H1 (cell line): ENCODE measurements around the gene ZBTB7A. TPM values are rescaled to one million over a fixed set of nuclear protein-coding genes. Genes with fewer than 3 reads are reported as not detected.

Experiments
- CTCF ChIA-PET: fragments of 300-600 bp; sonication (Branson Sonifier 250); formaldehyde crosslinking; loops from one replicate; lab custom pipeline; 2021; ENCODE audit not compliant: partially characterized antibody; lab: Charles Lee
- POLR2A ChIA-PET: fragments of 300-600 bp; sonication (Branson Sonifier 250); formaldehyde crosslinking; loops from one replicate; lab custom pipeline; 2021; ENCODE audit warnings: inconsistent platforms; ENCODE audit not compliant: partially characterized antibody; lab: Charles Lee
- DNase-seq, 2 experiments: peaks; one replicate each; pipeline versions ENCODE4 v3.0.0 to v3.0.0-alpha.2; 2010 to 2022; ENCODE audit warnings: low spot score in 2 of 2, low read depth in 1 of 2, mixed read lengths in 1 of 2
- FAIRE-seq: peaks from 2 replicates; lab custom pipeline; 2011; peaks lifted over from hg19 to GRCh38; lab: Jason Lieb, UNC
- H2AFZ ChIP-seq: 2 replicates; pipeline ENCODE4 v1.8.1; 2012; ENCODE audit warnings: low read length, inconsistent platforms
- H2AK5ac ChIP-seq: 2 replicates; pipeline ENCODE4 v1.6.1; 2013; ENCODE audit warnings: low read depth, low read length
- H2BK120ac ChIP-seq: replicated peaks from 2 replicates; pipeline ENCODE3; 2013; ENCODE audit warnings: low read depth, low read length, inconsistent platforms
- H2BK12ac ChIP-seq: 2 replicates; pipeline ENCODE4 v1.6.1; 2013; ENCODE audit warnings: low read depth, low read length
- H2BK15ac ChIP-seq: 2 replicates; pipeline ENCODE4 v1.6.1; 2013; ENCODE audit warnings: low read length
- H2BK20ac ChIP-seq: 2 replicates; pipeline ENCODE4 v1.6.1; 2013; ENCODE audit warnings: low read length
- H2BK5ac ChIP-seq: 2 replicates; pipeline ENCODE4 v1.6.1; 2013; ENCODE audit warnings: low read depth, low read length
- H3K14ac ChIP-seq: 2 replicates; pipeline ENCODE4 v1.6.1; 2013; ENCODE audit warnings: inconsistent platforms; ENCODE audit not compliant: insufficient read length
- H3K18ac ChIP-seq: 2 replicates; pipeline ENCODE4 v1.6.1; 2013; ENCODE audit warnings: low read length; ENCODE audit errors: extremely low read depth
- H3K23ac ChIP-seq: 2 replicates; pipeline ENCODE4 v1.6.1; 2013; ENCODE audit warnings: inconsistent platforms; ENCODE audit not compliant: insufficient read length
- H3K23me2 ChIP-seq: 2 replicates; pipeline ENCODE4 v1.6.1; 2013; ENCODE audit warnings: low read depth, low read length
- H3K27ac ChIP-seq: 2 replicates; pipeline ENCODE4 v1.6.1; 2011; ENCODE audit warnings: low read depth, low read length, inconsistent platforms
- H3K27me3 ChIP-seq, 4 experiments: replicated peaks in 1 of 4; 1 replicate in 1 of 4; 2 replicates in 3 of 4; pipeline versions ENCODE4 v1.6.1 to v1.8.1; 2011 to 2013; ENCODE audit warnings: low read length in 3 of 4, mild to moderate bottlenecking in 3 of 4, inconsistent platforms in 2 of 4, mixed read lengths in 2 of 4, moderate library complexity in 1 of 4; ENCODE audit not compliant: control insufficient read depth in 3 of 4, insufficient read depth in 3 of 4; ENCODE audit errors: extremely low read depth in 1 of 4
- H3K36me3 ChIP-seq, 4 experiments: 2 replicates each; pipeline versions ENCODE4 v1.6.1 to v1.8.1; 2011 to 2013; ENCODE audit warnings: mild to moderate bottlenecking in 4 of 4, low read length in 3 of 4, moderate library complexity in 2 of 4, control low read depth in 1 of 4, inconsistent platforms in 1 of 4; ENCODE audit not compliant: insufficient read depth in 4 of 4, control insufficient read depth in 2 of 4
- H3K4ac ChIP-seq: replicated peaks from 2 replicates; pipeline ENCODE3; 2013; ENCODE audit warnings: low read length, low read depth, mixed read lengths, inconsistent platforms; ENCODE audit not compliant: insufficient read length
- H3K4me1 ChIP-seq, 4 experiments: replicated peaks in 1 of 4; 1 replicate in 1 of 4; 2 replicates in 3 of 4; pipeline versions ENCODE4 v1.6.1 to v1.8.1; 2011 to 2013; ENCODE audit warnings: low read length in 3 of 4, inconsistent platforms in 2 of 4, mixed read lengths in 1 of 4; ENCODE audit not compliant: insufficient read depth in 4 of 4, control insufficient read depth in 3 of 4
- H3K4me2 ChIP-seq, 2 experiments: 2 replicates each; pipeline versions ENCODE4 v1.6.1 to v1.8.1; 2011 to 2013; ENCODE audit warnings: low read depth in 2 of 2, low read length in 2 of 2, control low read depth in 1 of 2, inconsistent platforms in 1 of 2, mild to moderate bottlenecking in 1 of 2; ENCODE audit not compliant: insufficient read depth in 1 of 2
- H3K4me3 ChIP-seq, 4 experiments: fragments of 200-600, 300-600 bp in 1 of 4; sonication (generic), shearing (Covaris generic), sonication (Bioruptor Twin) in 1 of 4; 2 replicates each; pipeline versions ENCODE4 v1.5.1 to v1.8.1; 2011 to 2016; ENCODE audit warnings: low read length in 4 of 4, low read depth in 3 of 4, control low read depth in 2 of 4, inconsistent platforms in 2 of 4, mild to moderate bottlenecking in 2 of 4, mixed read lengths in 1 of 4, moderate library complexity in 1 of 4; ENCODE audit not compliant: insufficient read depth in 2 of 4; ENCODE audit errors: extremely low read depth in 1 of 4
- H3K56ac ChIP-seq: replicated peaks from 2 replicates; pipeline ENCODE3; 2013; ENCODE audit warnings: low read depth, mild to moderate bottlenecking, mixed read lengths, low read length, inconsistent platforms; ENCODE audit not compliant: insufficient read length
- H3K79me1 ChIP-seq: 2 replicates; pipeline ENCODE4 v1.6.1; 2013; ENCODE audit warnings: low read depth, low read length, control low read depth
- H3K79me2 ChIP-seq, 2 experiments: 2 replicates each; pipeline versions ENCODE4 v1.6.1 to v1.8.1; 2012 to 2013; ENCODE audit warnings: low read length in 2 of 2, mild to moderate bottlenecking in 2 of 2, inconsistent platforms in 1 of 2; ENCODE audit not compliant: insufficient read depth in 2 of 2, control insufficient read depth in 1 of 2
- H3K9ac ChIP-seq, 4 experiments: replicated peaks in 1 of 4; 1 replicate in 1 of 4; 2 replicates in 3 of 4; pipeline versions ENCODE4 v1.6.1 to v1.8.1; 2011 to 2013; ENCODE audit warnings: low read depth in 3 of 4, low read length in 3 of 4, control low read depth in 2 of 4, mild to moderate bottlenecking in 2 of 4, moderate library complexity in 2 of 4, inconsistent platforms in 1 of 4; ENCODE audit errors: extremely low read depth in 1 of 4
- H3K9me3 ChIP-seq, 2 experiments: 2 replicates each; pipeline versions ENCODE4 v1.6.1 to v1.8.1; 2012 to 2013; ENCODE audit warnings: mild to moderate bottlenecking in 2 of 2, moderate library complexity in 2 of 2, control low read depth in 1 of 2, inconsistent platforms in 1 of 2, low read depth in 1 of 2, low read length in 1 of 2, mixed read lengths in 1 of 2; ENCODE audit not compliant: insufficient read depth in 2 of 2
- H4K20me1 ChIP-seq, 2 experiments: replicated peaks in 1 of 2; 2 replicates each; pipeline versions ENCODE3 to v1.8.1; 2011 to 2013; ENCODE audit warnings: inconsistent platforms in 2 of 2, low read length in 2 of 2, mild to moderate bottlenecking in 1 of 2; ENCODE audit not compliant: insufficient read depth in 2 of 2, control insufficient read depth in 1 of 2
- H4K5ac ChIP-seq: 2 replicates; pipeline ENCODE4 v1.6.1; 2013; ENCODE audit warnings: low read length, low read depth, mixed read lengths, inconsistent platforms; ENCODE audit not compliant: insufficient read length
- H4K8ac ChIP-seq: 2 replicates; pipeline ENCODE4 v1.8.0; 2013; ENCODE audit warnings: mild to moderate bottlenecking, moderate library complexity, low read length, inconsistent platforms; ENCODE audit not compliant: insufficient read depth; ENCODE audit errors: extremely low read depth
- H4K91ac ChIP-seq: replicated peaks from 2 replicates; pipeline ENCODE3; 2013; ENCODE audit warnings: low read length, mixed read lengths, inconsistent platforms; ENCODE audit not compliant: insufficient read length
- TAF1 ChIP-seq: IDR thresholded peaks from 2 replicates; pipeline ENCODE4 v1.6.1; 2011; ENCODE audit warnings: mild to moderate bottlenecking, low read depth, low read length
- USF2 ChIP-seq: IDR thresholded peaks from 2 replicates; pipeline ENCODE4 v1.6.1; 2011; ENCODE audit warnings: low read length, improper control_type of control experiment
- WGBS, 2 experiments: shearing (Covaris generic) in 1 of 2; methylation state at CpG; one replicate each; pipeline versions ENCODE4 v1.1.6 to v1.1.7; 2013 to 2015; ENCODE audit warnings: low lambda C conversion rate in 2 of 2, mixed read lengths in 2 of 2, inconsistent platforms in 1 of 2, low coverage in 1 of 2, missing lambda C conversion rate in 1 of 2; ENCODE audit not compliant: insufficient replicate concordance in 2 of 2, insufficient coverage in 1 of 2, insufficient read length in 1 of 2; ENCODE audit errors: extremely low coverage in 1 of 2, missing lambda C conversion rate in 1 of 2; 5-methylcytosine and 5-hydroxymethylcytosine counted together
- polyA plus RNA-seq, 7 experiments: library from polyadenylated mRNA; depleted of rRNA in 3 of 7; stranded (reverse) in 5 of 7; unstranded in 2 of 7; fragments of >200 nt in 5 of 7; fragments of 200-250 nt in 2 of 7; gene quantifications; 1 replicate in 5 of 7; 2 replicates in 1 of 7; 4 replicates in 1 of 7; pipeline versions ENCODE4 v1.2.1 to v1.2.3, GENCODE V29; 2011 to 2013; ENCODE audit warnings: missing spikeins in 2 of 7, mixed read lengths in 2 of 7
- total RNA-seq: library from RNA; stranded (reverse); fragmentation: NEBNext Ultra II Directional; extraction: Animal tissue kit (Norgen Biotek cat#: 25700); gene quantifications from 2 replicates; pipeline ENCODE4 v1.2.1, GENCODE V29; 2021

Gene ZBTB7A
- total and polyA plus RNA-seq, 2 of the 8 experiments (the other 6 are each of a cell fraction or from before 2014, with no cell fraction given): 5.6 to 17.8 TPM

GRCh38 chr19:4065430-4066175, 1.1 kb downstream of the ZBTB7A start:
- no peak overlapping the region for H2BK12ac ChIP-seq
- no peak overlapping the region for H4K8ac ChIP-seq
- no peak overlapping the region for H3K14ac ChIP-seq
- no peaks in the 10 kb centered on the region for H3K9me3 ChIP-seq
- peaks cover 19 to 44% of the 10 kb centered on the region in 2 experiments; a peak in 3 of 4 replicates for H3K79me2 ChIP-seq
- no peak overlapping the region for H4K91ac ChIP-seq
- no peak for FAIRE-seq
- ChIA-PET CTCF (interaction anchor here (0.6 to 1.0 kb wide), 2 partner anchors 8 to 185 kb away, joined by 3 read pairs; partner anchors contain the start of gene ATCAY), POLR2A (interaction anchor here (0.6 to 2.4 kb wide), 5 partner anchors 8 to 81 kb away, joined by 3 to 8 read pairs (median 4); partner anchors contain the start of gene EEF2)
- H3K79me1 ChIP-seq: peaks cover 8% of the 10 kb centered on the region
- no peak overlapping the region for H2BK20ac ChIP-seq
- H2BK15ac ChIP-seq: no peak overlapping the region
- no peak overlapping the region for H2AFZ ChIP-seq
- peak; percentile 96 to 97 for DNase-seq
- peak overlapping the region in 2 of 4 experiments; percentile 67 to 88; a peak in 3 of 7 replicates for H3K9ac ChIP-seq
- H2BK5ac ChIP-seq: no peak overlapping the region
- no CpG with 5 or more reads among the region's 98 CpGs for WGBS, 2 experiments
- no peak overlapping the region for H2AK5ac ChIP-seq
- peaks cover 23 to 28% of the 10 kb centered on the region in 2 experiments for H4K20me1 ChIP-seq
- H3K56ac ChIP-seq: no peak overlapping the region
- no peak overlapping the region for H3K23ac ChIP-seq
- peaks cover 6% of the 10 kb centered on the region; the same call in 1 of the 2 replicates for H3K23me2 ChIP-seq
- peak overlapping the region in 2 of 4 experiments; percentile 83 to 93; a peak in 3 of 8 replicates for H3K4me3 ChIP-seq
- no peak overlapping the region; the same call in 1 of the 2 replicates for H3K27ac ChIP-seq
- no peak overlapping the region for H4K5ac ChIP-seq
- H3K18ac ChIP-seq: no peak overlapping the region
- H3K4me2 ChIP-seq: peak overlapping the region in 1 of 2 experiments; percentile 59; a peak in 2 of 4 replicates
- H2BK120ac ChIP-seq: no peak overlapping the region
- peaks cover 0 to 31% (median 17%) of the 10 kb centered on the region in 4 experiments; a peak in 6 of 7 replicates for H3K4me1 ChIP-seq
- H3K36me3 ChIP-seq: no peaks in the 10 kb centered on the region
- no peak overlapping the region for H3K4ac ChIP-seq
- H3K27me3 ChIP-seq: peaks cover 10 to 24% (median 22%) of the 10 kb centered on the region in 4 experiments
- TF ChIP-seq TAF1 (peak; percentile 44; the same call in 1 of the 2 replicates), USF2 (no peak)
